IMR-90 (cell line): ENCODE measurements around the gene STK35. TPM values are rescaled to one million over a fixed set of nuclear protein-coding genes. Genes with fewer than 3 reads are reported as not detected.

ENCODE experiments used
- ATAC-seq: fragments of 200-7000 bp; cut with Tn5 transposase; 2 replicates; pipeline ENCODE4 v1.9.1; 2020; ENCODE audit warnings: low read depth, mild to moderate bottlenecking, moderate library complexity
- BruUV-seq: library from RNA; stranded (reverse); fragments of 400-500 nt; replicated peaks from 2 replicates; lab custom pipeline; 2021; lab: Mats Ljungman, UMichigan
- CTCF ChIA-PET: fragments of 300-600 bp; formaldehyde crosslinking; extraction: SDS; loops from one replicate; lab custom pipeline; 2021; ENCODE audit warnings: antibody characterized with exemption; lab: Yijun Ruan, JAX
- POLR2A ChIA-PET: fragments of 300-600 bp; sonication (Branson Sonifier 250); formaldehyde crosslinking; loops from one replicate; lab custom pipeline; 2022; ENCODE audit warnings: antibody characterized with exemption; ENCODE audit not compliant: unreplicated experiment; lab: Charles Lee
- DNase-seq: peaks from one replicate; pipeline ENCODE4 v3.0.0; 2013
- H2AFZ ChIP-seq: replicated peaks from 2 replicates; pipeline ENCODE3; 2013; ENCODE audit warnings: low read length, mild to moderate bottlenecking; ENCODE audit not compliant: poor library complexity
- H2AK5ac ChIP-seq: 2 replicates; pipeline ENCODE4 v1.6.1; 2013; ENCODE audit warnings: low read depth, low read length, inconsistent platforms
- H2AK9ac ChIP-seq: replicated peaks from 2 replicates; pipeline ENCODE3; 2013; ENCODE audit warnings: mild to moderate bottlenecking, low read depth, low read length, moderate library complexity; ENCODE audit not compliant: poor library complexity
- H2BK120ac ChIP-seq: 2 replicates; pipeline ENCODE4 v1.6.1; 2013; ENCODE audit warnings: low read depth, low read length, inconsistent platforms
- H2BK15ac ChIP-seq: 3 replicates; pipeline ENCODE4 v1.6.1; 2013; ENCODE audit warnings: low read depth, low read length, inconsistent platforms
- H2BK20ac ChIP-seq: 2 replicates; pipeline ENCODE4 v1.6.1; 2013; ENCODE audit warnings: low read depth, mild to moderate bottlenecking, inconsistent platforms, low read length, moderate library complexity
- H2BK5ac ChIP-seq: 2 replicates; pipeline ENCODE4 v1.6.1; 2013; ENCODE audit warnings: mild to moderate bottlenecking, low read depth, low read length, inconsistent platforms; ENCODE audit not compliant: poor library complexity, severe bottlenecking
- H3K14ac ChIP-seq: replicated peaks from 2 replicates; pipeline ENCODE4 v1.6.1; 2013; ENCODE audit warnings: low read depth, low read length, inconsistent platforms
- H3K18ac ChIP-seq: 2 replicates; pipeline ENCODE4 v1.6.1; 2013; ENCODE audit warnings: low read depth, low read length, control low read depth
- H3K23ac ChIP-seq: 2 replicates; pipeline ENCODE4 v1.6.1; 2013; ENCODE audit warnings: low read depth, low read length, inconsistent platforms
- H3K27ac ChIP-seq: 2 replicates; pipeline ENCODE4 v1.5.1; 2013; ENCODE audit warnings: mild to moderate bottlenecking, control low read depth, low read length; ENCODE audit not compliant: insufficient read depth
- H3K27me3 ChIP-seq: 2 replicates; pipeline ENCODE4 v1.6.1; 2013; ENCODE audit warnings: low read length; ENCODE audit not compliant: control insufficient read depth, insufficient read depth
- H3K36me3 ChIP-seq: 2 replicates; pipeline ENCODE4 v1.6.1; 2013; ENCODE audit warnings: low read length, mixed read lengths; ENCODE audit not compliant: control insufficient read depth, insufficient read depth
- H3K4ac ChIP-seq: 2 replicates; pipeline ENCODE4 v1.6.1; 2013; ENCODE audit warnings: low read depth, low read length, inconsistent platforms
- H3K4me1 ChIP-seq: 2 replicates; pipeline ENCODE4 v1.6.1; 2013; ENCODE audit warnings: low read length, mixed read lengths; ENCODE audit not compliant: control insufficient read depth, insufficient read depth
- H3K4me2 ChIP-seq: 2 replicates; pipeline ENCODE4 v1.6.1; 2013; ENCODE audit warnings: low read depth, mild to moderate bottlenecking, control low read depth, low read length, moderate library complexity
- H3K4me3 ChIP-seq: 2 replicates; pipeline ENCODE4 v1.5.1; 2013; ENCODE audit warnings: low read depth, mild to moderate bottlenecking, control low read depth, low read length, moderate library complexity; ENCODE audit not compliant: insufficient read depth
- H3K56ac ChIP-seq: 2 replicates; pipeline ENCODE4 v1.6.1; 2013; ENCODE audit warnings: low read length, inconsistent platforms; ENCODE audit not compliant: insufficient read depth; ENCODE audit errors: extremely low read depth
- H3K79me1 ChIP-seq, 2 experiments: 2 replicates each; pipeline ENCODE4 v1.6.1; 2013; ENCODE audit warnings: low read length in 2 of 2, inconsistent platforms in 1 of 2, low read depth in 1 of 2
- H3K9ac ChIP-seq: 2 replicates; pipeline ENCODE4 v1.6.1; 2013; ENCODE audit warnings: low read depth, low read length, control low read depth
- H3K9me1 ChIP-seq: 2 replicates; pipeline ENCODE4 v1.6.1; 2013; ENCODE audit warnings: low read length, inconsistent platforms; ENCODE audit not compliant: insufficient read depth
- H3K9me3 ChIP-seq: 2 replicates; pipeline ENCODE4 v1.6.1; 2013; ENCODE audit warnings: low read length; ENCODE audit not compliant: control insufficient read depth, insufficient read depth
- H4K20me1 ChIP-seq: 2 replicates; pipeline ENCODE4 v1.6.1; 2013; ENCODE audit warnings: low read length, inconsistent platforms; ENCODE audit not compliant: insufficient read depth
- H4K5ac ChIP-seq: 2 replicates; pipeline ENCODE4 v1.6.1; 2013; ENCODE audit warnings: mild to moderate bottlenecking, low read depth, low read length, control low read depth
- H4K8ac ChIP-seq, 2 experiments: 2 replicates each; pipeline ENCODE4 v1.6.1; 2013; ENCODE audit warnings: low read depth in 2 of 2, low read length in 2 of 2, control low read depth in 1 of 2, inconsistent platforms in 1 of 2
- H4K91ac ChIP-seq: 2 replicates; pipeline ENCODE4 v1.6.1; 2013; ENCODE audit warnings: low read depth, low read length, inconsistent platforms; ENCODE audit not compliant: insufficient read depth
- BHLHE40 ChIP-seq: fragments of 150-350 bp; IDR thresholded peaks from 2 replicates; pipeline ENCODE4 v1.6.1; 2016; ENCODE audit warnings: mild to moderate bottlenecking, low read depth, low read length
- CEBPB ChIP-seq: IDR thresholded peaks from 2 replicates; pipeline ENCODE4 v1.6.1; 2012; ENCODE audit warnings: low read depth, low read length, improper control_type of control experiment
- CHD1 ChIP-seq: IDR thresholded peaks from 2 replicates; pipeline ENCODE4 v1.6.1; 2012; ENCODE audit warnings: low read depth, low read length, improper control_type of control experiment
- FOS ChIP-seq: fragments of 150-350 bp; IDR thresholded peaks from 2 replicates; pipeline ENCODE4 v1.6.1; 2016; ENCODE audit warnings: low read depth, low read length
- MAFK ChIP-seq: IDR thresholded peaks from 2 replicates; pipeline ENCODE4 v1.6.1; 2012; ENCODE audit warnings: low read depth, low read length, improper control_type of control experiment
- MAZ ChIP-seq: IDR thresholded peaks from 2 replicates; pipeline ENCODE4 v1.6.1; 2012; ENCODE audit warnings: low read depth, mild to moderate bottlenecking, low read length, improper control_type of control experiment, moderate library complexity, borderline replicate concordance
- NFE2L2 ChIP-seq: fragments of 150-350 bp; IDR thresholded peaks from 2 replicates; pipeline ENCODE4 v1.6.1; 2016; ENCODE audit warnings: low read depth, mild to moderate bottlenecking, low read length
- POLR2A ChIP-seq: IDR thresholded peaks from 2 replicates; pipeline ENCODE4 v1.6.1; 2012; ENCODE audit warnings: mild to moderate bottlenecking, low read depth, low read length
- RAD21 ChIP-seq: IDR thresholded peaks from 2 replicates; pipeline ENCODE4 v1.6.1; 2012; ENCODE audit warnings: low read length, improper control_type of control experiment
- RCOR1 ChIP-seq: IDR thresholded peaks from 2 replicates; pipeline ENCODE4 v1.6.1; 2012; ENCODE audit warnings: mild to moderate bottlenecking, low read length, improper control_type of control experiment; ENCODE audit not compliant: insufficient replicate concordance
- RFX5 ChIP-seq: IDR thresholded peaks from 2 replicates; pipeline ENCODE4 v1.8.0; 2012; ENCODE audit warnings: low read depth, mild to moderate bottlenecking, low read length, moderate library complexity
- SMC3 ChIP-seq: fragments of 150-350 bp; IDR thresholded peaks from 2 replicates; pipeline ENCODE4 v1.6.1; 2016; ENCODE audit warnings: low read depth, mild to moderate bottlenecking, antibody characterized with exemption, low read length, moderate library complexity
- WGBS, 2 experiments: methylation state at CpG; one replicate each; pipeline versions ENCODE4 v1.1.5 to v1.1.7; 2013; ENCODE audit warnings: missing lambda C conversion rate in 2 of 2; ENCODE audit not compliant: insufficient read length in 1 of 2; ENCODE audit errors: extremely low coverage in 2 of 2; 5-methylcytosine and 5-hydroxymethylcytosine counted together
- dilution Hi-C: fragments of 300-500 bp; cut with HindIII; formaldehyde crosslinking; loops from one replicate; pipeline ENCODE4 v1.14.3; 2018; ENCODE audit warnings: low sequenced_read_pairs; ENCODE audit not compliant: unreplicated experiment
- in situ Hi-C: fragments of 300-500 bp; cut with MboI; formaldehyde crosslinking; loops from 3 replicates; pipeline ENCODE4 v1.14.3; 2019; ENCODE audit warnings: low sequenced_read_pairs, inconsistent platforms, mixed read lengths
- intact Hi-C: fragments of 100-400 bp; cut with micrococcal nuclease; formaldehyde crosslinking; loops from 2 replicates; pipeline ENCODE4 v1.10.0; 2022
- polyA plus RNA-seq, 3 experiments: library from polyadenylated mRNA; depleted of rRNA; stranded (reverse); fragments of >200 nt; gene quantifications; 2 replicates each; pipeline ENCODE4 v1.2.3, GENCODE V29; 2012; ENCODE audit warnings: low replicate concordance in 1 of 3
- total RNA-seq: library from RNA; depleted of rRNA; stranded (reverse); fragments of >200 nt; gene quantifications from 2 replicates; pipeline ENCODE4 v1.2.3, GENCODE V29; 2012
- TF ChIP-seq, protein P1 (sequence below): fragments of 150-350 bp; IDR thresholded peaks from 2 replicates; pipeline ENCODE4 v1.6.1; 2016; ENCODE audit warnings: low read depth, mild to moderate bottlenecking, low read length, moderate library complexity, borderline replicate concordance
- TF ChIP-seq, protein P2 (sequence below): fragments of 150-350 bp; IDR thresholded peaks from 2 replicates; pipeline ENCODE4 v1.6.1; 2017; ENCODE audit warnings: mild to moderate bottlenecking, antibody characterized with exemption, low read length, low read depth

The STK35 gene
- total and polyA plus RNA-seq, 2 of the 4 experiments (the other 2 are of a cell fraction), result 11.1 to 12.0 TPM

DNA sequence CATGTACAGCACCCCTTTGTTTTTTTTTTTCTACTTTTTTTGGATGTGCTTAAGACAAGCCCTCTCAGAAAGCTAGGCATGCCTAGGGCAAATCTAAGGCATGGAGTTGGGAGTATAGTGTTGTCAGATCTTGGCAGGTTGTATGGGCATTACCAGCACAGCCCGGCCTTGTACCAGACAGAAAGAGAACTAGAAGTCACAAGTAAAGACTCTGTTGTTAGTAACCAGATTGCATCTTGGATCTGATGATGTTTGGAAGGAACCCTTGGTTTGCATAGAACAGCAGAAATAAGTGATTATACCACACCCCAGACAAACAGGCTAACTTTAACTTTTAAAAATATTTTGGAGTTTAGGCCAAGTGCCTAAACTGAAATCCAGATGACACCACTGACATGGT, 25.6 kb downstream of the STK35 start:
- Histone ChIP-seq H3K4me3 (no peak overlapping the region), H3K4me1 (peaks cover 19% of the 10 kb centered on the region), H3K14ac (no peak overlapping the region), H2AK5ac (no peak overlapping the region), H4K8ac (no peak overlapping the region), H3K56ac (no peak overlapping the region), H2BK15ac (no peak overlapping the region), H3K4me2 (no peak overlapping the region), H3K79me1 (peaks cover 61 to 93% of the 10 kb centered on the region in 2 experiments), H3K23ac (no peak overlapping the region), H2AFZ (no peak overlapping the region), H4K20me1 (peaks cover 70% of the 10 kb centered on the region), H3K4ac (no peak overlapping the region), H3K18ac (no peak overlapping the region), H2BK5ac (no peak overlapping the region), H3K9me1 (peaks cover 37% of the 10 kb centered on the region), H2BK120ac (no peak overlapping the region), H2BK20ac (no peak overlapping the region), H2AK9ac (no peak overlapping the region), H3K27me3 (no peaks in the 10 kb centered on the region), H3K9ac (no peak overlapping the region), H4K91ac (no peak overlapping the region), H3K36me3 (0 out of 2 replicates have a peak, but pooled peaks cover 2% of the 10 kb centered on the region), H4K5ac (no peak overlapping the region), H3K27ac (no peak overlapping the region), H3K9me3 (no peaks in the 10 kb centered on the region)
- 100% methylated on average over 1 of the region's 1 CpG; no CpG with 5 or more reads in 1 of the 2 experiments for WGBS, 2 experiments
- dilution Hi-C loops (no loop called here), in situ Hi-C loops (no loop called here), intact Hi-C loops (no loop called here)
- DNase-seq (no peak), ATAC-seq (no peak)
- CTCF ChIA-PET, result no interaction called here
- BruUV-seq, result no TSS peak
- TF ChIP-seq SMC3 (no peak), MAFK (no peak), POLR2A (no peak), NFE2L2 (no peak), FOS (no peak), MAZ (no peak), BHLHE40 (no peak), RFX5 (no peak), CHD1 (no peak), RCOR1 (no peak), RAD21 (no peak), CEBPB (no peak)
- TF ChIP-seq, protein P1, sequence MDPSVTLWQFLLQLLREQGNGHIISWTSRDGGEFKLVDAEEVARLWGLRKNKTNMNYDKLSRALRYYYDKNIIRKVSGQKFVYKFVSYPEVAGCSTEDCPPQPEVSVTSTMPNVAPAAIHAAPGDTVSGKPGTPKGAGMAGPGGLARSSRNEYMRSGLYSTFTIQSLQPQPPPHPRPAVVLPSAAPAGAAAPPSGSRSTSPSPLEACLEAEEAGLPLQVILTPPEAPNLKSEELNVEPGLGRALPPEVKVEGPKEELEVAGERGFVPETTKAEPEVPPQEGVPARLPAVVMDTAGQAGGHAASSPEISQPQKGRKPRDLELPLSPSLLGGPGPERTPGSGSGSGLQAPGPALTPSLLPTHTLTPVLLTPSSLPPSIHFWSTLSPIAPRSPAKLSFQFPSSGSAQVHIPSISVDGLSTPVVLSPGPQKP, result no peak
- TF ChIP-seq, protein P2, sequence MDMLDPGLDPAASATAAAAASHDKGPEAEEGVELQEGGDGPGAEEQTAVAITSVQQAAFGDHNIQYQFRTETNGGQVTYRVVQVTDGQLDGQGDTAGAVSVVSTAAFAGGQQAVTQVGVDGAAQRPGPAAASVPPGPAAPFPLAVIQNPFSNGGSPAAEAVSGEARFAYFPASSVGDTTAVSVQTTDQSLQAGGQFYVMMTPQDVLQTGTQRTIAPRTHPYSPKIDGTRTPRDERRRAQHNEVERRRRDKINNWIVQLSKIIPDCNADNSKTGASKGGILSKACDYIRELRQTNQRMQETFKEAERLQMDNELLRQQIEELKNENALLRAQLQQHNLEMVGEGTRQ, result no peak
- POLR2A ChIA-PET, result no interaction called here
